HEK293 (cell line): ENCODE results near the gene ZCWPW1.

ENCODE experiments used
- CTCF ChIA-PET: fragments of 350-600 bp; formaldehyde crosslinking; extraction: SDS; loops from one replicate; lab custom pipeline; 2021; ENCODE audit warnings: antibody characterized with exemption; lab: Yijun Ruan, JAX
- POLR2A ChIA-PET: fragments of 300-600 bp; formaldehyde crosslinking; extraction: SDS; loops from one replicate; lab custom pipeline; 2020; ENCODE audit warnings: antibody characterized with exemption, inconsistent platforms; lab: Yijun Ruan, JAX
- H3K27ac ChIP-seq: fragments of 200-500 bp; sonication (Bioruptor generic); 2 replicates; pipeline ENCODE4 v1.5.1; 2014; ENCODE audit warnings: low read depth, low read length, control low read depth, inconsistent platforms; ENCODE audit errors: extremely low read depth
- H3K36me3 ChIP-seq, 2 experiments: fragments of 200-500 bp in 1 of 2; sonication (Bioruptor generic) in 1 of 2; 1 replicate in 1 of 2; 2 replicates in 1 of 2; pipeline ENCODE4 v1.5.1; 2014 to 2017; ENCODE audit warnings: inconsistent platforms in 2 of 2, low read length in 2 of 2; ENCODE audit not compliant: control insufficient read depth in 2 of 2, insufficient read depth in 1 of 2
- H3K4me1 ChIP-seq: fragments of 200-500 bp; sonication (Bioruptor generic); 2 replicates; pipeline ENCODE4 v1.5.1; 2014; ENCODE audit warnings: mild to moderate bottlenecking, low read length, inconsistent platforms; ENCODE audit not compliant: control insufficient read depth, insufficient read depth
- H3K4me3 ChIP-seq: 2 replicates; pipeline ENCODE4 v1.5.1; 2011; ENCODE audit warnings: low read depth, mild to moderate bottlenecking, control low read depth, low read length, moderate library complexity
- H3K9me3 ChIP-seq: fragments of 200-500 bp; sonication (Bioruptor generic); 2 replicates; pipeline ENCODE4 v1.5.1; 2014; ENCODE audit warnings: low read depth, low read length, inconsistent platforms; ENCODE audit not compliant: control insufficient read depth, insufficient read depth
- HOXA7 ChIP-seq: sonication (generic); formaldehyde crosslinking; IDR thresholded peaks from 2 replicates; pipeline ENCODE4 v1.8.1; 2022; ENCODE audit warnings: missing genetic modification reagents, borderline replicate concordance
- OVOL3 ChIP-seq: fragments of 450-650 bp; formaldehyde crosslinking; IDR thresholded peaks from 2 replicates; pipeline ENCODE4 v1.5.1; 2016; ENCODE audit warnings: missing biosample characterization, missing genetic modification characterization
- PRDM6 ChIP-seq: fragments of 450-650 bp; formaldehyde crosslinking; IDR thresholded peaks from 2 replicates; pipeline ENCODE4 v1.5.1; 2017; ENCODE audit warnings: missing biosample characterization, missing genetic modification characterization
- ZFHX2 ChIP-seq: fragments of 450-650 bp; formaldehyde crosslinking; conservative IDR thresholded peaks from 2 replicates; pipeline ENCODE4 v1.5.1; 2016; ENCODE audit warnings: missing biosample characterization, missing genetic modification characterization
- ZNF133 ChIP-seq: fragments of 450-650 bp; formaldehyde crosslinking; IDR thresholded peaks from 2 replicates; pipeline ENCODE4 v1.5.1; 2016; ENCODE audit warnings: missing biosample characterization, missing genetic modification characterization
- ZNF324 ChIP-seq: fragments of 450-650 bp; formaldehyde crosslinking; IDR thresholded peaks from 2 replicates; pipeline ENCODE4 v1.5.1; 2016; ENCODE audit warnings: missing biosample characterization, missing genetic modification characterization
- ZNF510 ChIP-seq: fragments of 450-650 bp; formaldehyde crosslinking; IDR thresholded peaks from 2 replicates; pipeline ENCODE4 v1.5.1; 2018; ENCODE audit warnings: mild to moderate bottlenecking, missing genetic modification characterization, missing biosample characterization; ENCODE audit not compliant: insufficient replicate concordance
- ZNF518A ChIP-seq: fragments of 450-650 bp; formaldehyde crosslinking; conservative IDR thresholded peaks from 2 replicates; pipeline ENCODE4 v1.5.1; 2016; ENCODE audit warnings: low read depth, missing biosample characterization, missing genetic modification characterization
- ZNF585B ChIP-seq: fragments of 450-650 bp; formaldehyde crosslinking; IDR thresholded peaks from 2 replicates; pipeline ENCODE4 v1.5.1; 2016; ENCODE audit warnings: missing biosample characterization, missing genetic modification characterization
- ZNF629 ChIP-seq: fragments of 450-650 bp; formaldehyde crosslinking; IDR thresholded peaks from 2 replicates; pipeline ENCODE4 v1.5.1; 2017; ENCODE audit warnings: missing biosample characterization, missing genetic modification characterization
- ZNF664 ChIP-seq: fragments of 450-650 bp; formaldehyde crosslinking; IDR thresholded peaks from 2 replicates; pipeline ENCODE4 v1.5.1; 2016; ENCODE audit warnings: missing biosample characterization, missing genetic modification characterization
- TF ChIP-seq, protein P1 (sequence below): fragments of 450-650 bp; formaldehyde crosslinking; IDR thresholded peaks from 2 replicates; pipeline ENCODE4 v1.5.1; 2016; ENCODE audit warnings: missing biosample characterization, missing genetic modification characterization

ZCWPW1 gene

DNA sequence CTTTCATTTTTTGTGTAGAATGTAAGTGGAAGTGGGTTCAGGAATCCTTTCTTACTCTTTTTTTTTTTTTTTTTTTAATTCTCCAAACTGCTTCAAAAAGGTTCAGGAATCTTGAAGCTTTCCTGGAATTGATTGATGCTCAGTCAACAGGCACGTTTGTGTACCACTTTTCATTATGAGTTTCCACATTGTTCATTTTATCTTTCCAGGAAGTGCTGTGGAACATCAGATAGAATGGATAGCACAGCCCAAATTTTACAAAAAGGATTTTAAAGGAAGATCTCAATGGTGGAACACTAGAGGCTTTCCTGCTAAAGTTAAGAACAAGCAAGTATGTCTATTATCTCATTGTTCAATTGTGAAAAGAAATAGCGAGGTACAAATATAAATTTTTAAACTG, 9.7 kb upstream of the ZCWPW1 start:
- Histone ChIP-seq H3K4me3 (no peak overlapping the region), H3K27ac (no peak overlapping the region), H3K36me3 (peaks cover 4 to 20% of the 10 kb centered on the region in 2 experiments; a peak in 2 of 3 replicates), H3K4me1 (no peaks in the 10 kb centered on the region; the same call in 1 of the 2 replicates), H3K9me3 (no peaks in the 10 kb centered on the region)
- POLR2A ChIA-PET, result interaction anchor here (0.6 to 2.5 kb wide), 3 partner anchors 9 to 148 kb away, joined by 3 to 36 read pairs (median 4); partner anchors contain the start of genes FBXO24, LRCH4, MEPCE and ZCWPW1
- CTCF ChIA-PET, result interaction anchor here (0.6 to 2.0 kb wide), 3 partner anchors 12 to 44 kb away, joined by 3 to 10 read pairs (median 3); no protein-coding TSS in a partner anchor
- TF ChIP-seq OVOL3 (tag by site-specific recombination), result no peak
- no peak for TF ChIP-seq ZNF133 (tag by site-specific recombination)
- TF ChIP-seq, protein P1, sequence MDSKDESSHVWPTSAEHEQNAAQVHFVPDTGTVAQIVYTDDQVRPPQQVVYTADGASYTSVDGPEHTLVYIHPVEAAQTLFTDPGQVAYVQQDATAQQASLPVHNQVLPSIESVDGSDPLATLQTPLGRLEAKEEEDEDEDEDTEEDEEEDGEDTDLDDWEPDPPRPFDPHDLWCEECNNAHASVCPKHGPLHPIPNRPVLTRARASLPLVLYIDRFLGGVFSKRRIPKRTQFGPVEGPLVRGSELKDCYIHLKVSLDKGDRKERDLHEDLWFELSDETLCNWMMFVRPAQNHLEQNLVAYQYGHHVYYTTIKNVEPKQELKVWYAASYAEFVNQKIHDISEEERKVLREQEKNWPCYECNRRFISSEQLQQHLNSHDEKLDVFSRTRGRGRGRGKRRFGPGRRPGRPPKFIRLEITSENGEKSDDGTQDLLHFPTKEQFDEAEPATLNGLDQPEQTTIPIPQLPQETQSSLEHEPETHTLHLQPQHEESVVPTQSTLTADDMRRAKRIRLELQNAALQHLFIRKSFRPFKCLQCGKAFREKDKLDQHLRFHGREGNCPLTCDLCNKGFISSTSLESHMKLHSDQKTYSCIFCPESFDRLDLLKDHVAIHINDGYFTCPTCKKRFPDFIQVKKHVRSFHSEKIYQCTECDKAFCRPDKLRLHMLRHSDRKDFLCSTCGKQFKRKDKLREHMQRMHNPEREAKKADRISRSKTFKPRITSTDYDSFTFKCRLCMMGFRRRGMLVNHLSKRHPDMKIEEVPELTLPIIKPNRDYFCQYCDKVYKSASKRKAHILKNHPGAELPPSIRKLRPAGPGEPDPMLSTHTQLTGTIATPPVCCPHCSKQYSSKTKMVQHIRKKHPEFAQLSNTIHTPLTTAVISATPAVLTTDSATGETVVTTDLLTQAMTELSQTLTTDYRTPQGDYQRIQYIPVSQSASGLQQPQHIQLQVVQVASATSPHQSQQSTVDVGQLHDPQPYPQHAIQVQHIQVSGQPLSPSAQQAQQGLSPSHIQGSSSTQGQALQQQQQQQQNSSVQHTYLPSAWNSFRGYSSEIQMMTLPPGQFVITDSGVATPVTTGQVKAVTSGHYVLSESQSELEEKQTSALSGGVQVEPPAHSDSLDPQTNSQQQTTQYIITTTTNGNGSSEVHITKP, result no peak
- no peak for TF ChIP-seq ZNF629
- TF ChIP-seq ZNF518A (tag by site-specific recombination), result no peak
- TF ChIP-seq ZNF324 (tag by site-specific recombination), result no peak
- no peak for TF ChIP-seq ZNF664 (tag by site-specific recombination)
- no peak for TF ChIP-seq ZNF510 (tag by site-specific recombination)
- no peak for TF ChIP-seq ZNF585B (tag by site-specific recombination)
- no peak for TF ChIP-seq HOXA7 (CRISPR knock-in tag)
- TF ChIP-seq ZFHX2 (tag by site-specific recombination), result no peak
- TF ChIP-seq PRDM6 (tag by site-specific recombination), result no peak
